ENCODE measurements around the gene KIAA1586.

- TF ChIP-seq POLR2A (IDR thresholded peaks at IDR 0.05) = no peak
- no peak for TF ChIP-seq CTCF (IDR thresholded peaks at IDR 0.05)
Measured at GRCh38 chr6:57006101-57006500, 40.4 kb upstream of the KIAA1586 start.

Measured in Peyer's patch (tissue), 4 donors.